ENCODE measurements around the gene SLC6A15.

Gene SLC6A15

DNA sequence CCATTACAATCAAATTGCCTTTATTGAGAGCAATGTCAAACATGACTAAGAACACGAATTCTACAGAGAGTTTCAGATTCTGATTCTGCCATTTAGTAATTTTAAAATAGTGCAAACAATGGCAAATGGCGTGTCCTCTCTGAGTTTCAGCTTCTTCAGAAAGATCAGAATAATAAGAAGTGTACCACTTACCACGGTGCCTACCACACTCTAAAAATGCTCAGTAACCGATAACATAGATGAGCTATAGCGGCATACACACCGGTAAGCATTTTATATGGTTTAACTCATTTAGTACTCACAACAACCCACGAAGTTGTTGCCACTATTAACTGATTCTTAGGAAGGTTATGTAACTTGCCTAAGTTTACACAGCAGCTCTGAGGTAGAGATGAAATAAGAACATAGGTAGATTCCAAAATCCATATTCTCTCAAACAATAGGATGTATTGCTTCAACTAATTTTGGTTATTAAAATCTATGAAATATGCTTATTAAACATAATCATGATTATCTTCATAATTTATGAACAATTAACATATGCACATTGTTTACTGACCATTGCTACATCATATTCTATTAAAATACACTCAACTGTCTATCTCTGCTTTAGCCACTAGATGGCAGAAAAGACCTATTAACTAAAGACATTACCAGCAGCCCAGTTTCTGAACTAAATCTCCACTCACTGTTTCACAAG is 38.3 kb downstream of the SLC6A15 start:
- DNase-seq = peak; percentile 56

DNA sequence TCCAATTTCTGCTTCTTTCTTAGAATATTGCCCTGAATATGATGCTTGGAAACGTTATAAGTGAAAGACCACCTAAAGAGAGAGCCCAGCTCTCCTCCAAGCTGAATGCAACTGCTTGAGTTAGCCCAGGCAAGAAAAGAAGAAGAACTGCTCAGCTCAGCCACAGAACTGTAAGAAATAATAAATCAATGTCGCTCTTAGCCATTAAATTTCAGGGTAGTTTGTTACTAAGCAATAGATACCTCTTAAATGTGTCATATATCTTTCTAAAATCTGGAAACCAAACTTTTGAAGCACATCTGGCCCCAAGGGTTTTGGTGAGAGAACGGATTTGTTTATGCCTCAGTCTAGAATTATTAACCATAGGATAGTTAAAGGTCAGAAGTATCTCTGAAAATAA is 50.4 kb downstream of the SLC6A15 start:
- DNase-seq = no peak

DNA sequence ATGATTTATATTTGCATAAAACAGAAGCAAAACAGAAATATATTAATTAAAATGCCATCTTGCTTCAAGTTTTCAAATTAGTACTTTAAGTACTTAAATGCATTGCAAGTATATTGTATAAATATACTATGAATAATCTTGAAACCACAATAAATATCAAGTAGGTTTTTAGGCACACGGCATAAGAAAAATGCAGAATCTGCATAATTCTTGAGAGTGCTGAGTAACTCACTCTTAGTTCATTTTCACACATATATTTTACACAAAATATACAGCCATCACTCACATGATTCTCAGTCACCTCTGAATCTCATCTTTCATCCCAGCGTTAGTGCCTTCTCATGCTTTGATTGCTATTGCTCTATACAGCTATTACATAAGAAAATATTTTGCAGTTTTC is 51.9 kb downstream of the SLC6A15 start:
- DNase-seq = no peak

DNA sequence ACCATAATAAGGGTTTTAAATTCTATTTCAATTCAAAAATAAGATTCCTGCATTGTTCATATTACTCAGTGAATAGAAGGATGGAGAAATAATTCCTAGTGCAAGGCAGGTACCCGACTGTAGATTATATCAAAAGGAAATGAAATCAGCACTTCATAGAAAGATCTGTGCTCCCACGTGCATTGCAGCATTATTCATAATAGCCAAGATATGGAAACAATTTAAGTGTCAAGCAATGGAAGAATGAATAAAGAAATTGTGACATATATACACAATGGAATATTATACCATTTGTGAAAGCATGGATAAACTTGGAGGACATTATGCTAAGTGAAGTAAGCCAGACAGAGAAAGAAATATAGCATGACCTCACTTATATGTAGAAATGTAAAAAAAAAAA is 53.8 kb downstream of the SLC6A15 start:
- DNase-seq = no peak

DNA sequence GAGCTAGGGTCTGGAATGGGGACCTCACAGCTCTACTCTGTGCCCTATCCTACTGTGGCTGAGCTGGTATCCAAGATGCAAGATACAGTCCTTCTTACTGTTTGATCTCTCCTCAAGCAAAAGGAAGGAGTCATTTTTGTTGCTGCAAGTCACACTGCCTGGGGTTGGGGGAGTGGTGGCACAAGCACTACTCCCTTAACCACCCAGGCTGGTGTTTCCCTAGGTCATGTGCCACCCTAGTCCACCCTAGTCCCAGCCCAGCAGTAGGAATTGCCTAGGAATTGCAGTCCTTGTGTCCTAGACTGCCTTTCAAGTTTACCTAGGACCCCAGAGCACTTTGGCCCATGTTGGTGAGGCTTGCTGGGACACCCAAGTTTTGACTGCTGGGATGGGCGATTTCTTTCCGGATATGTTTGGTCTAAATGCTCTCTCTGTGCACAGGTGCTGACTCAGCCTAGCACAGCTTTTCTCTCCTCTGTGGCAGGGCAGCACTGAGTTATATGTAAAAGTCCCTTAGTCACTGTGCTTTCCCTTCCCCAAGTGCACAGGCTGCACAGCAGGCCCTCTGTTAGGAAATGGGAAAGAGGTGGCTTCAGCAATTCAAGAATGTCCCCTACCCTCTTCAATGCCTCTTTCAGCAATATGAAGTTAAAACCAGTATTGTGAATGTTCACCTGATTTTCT is 54.9 kb downstream of the SLC6A15 start:
- peak; percentile 29 for DNase-seq

DNA sequence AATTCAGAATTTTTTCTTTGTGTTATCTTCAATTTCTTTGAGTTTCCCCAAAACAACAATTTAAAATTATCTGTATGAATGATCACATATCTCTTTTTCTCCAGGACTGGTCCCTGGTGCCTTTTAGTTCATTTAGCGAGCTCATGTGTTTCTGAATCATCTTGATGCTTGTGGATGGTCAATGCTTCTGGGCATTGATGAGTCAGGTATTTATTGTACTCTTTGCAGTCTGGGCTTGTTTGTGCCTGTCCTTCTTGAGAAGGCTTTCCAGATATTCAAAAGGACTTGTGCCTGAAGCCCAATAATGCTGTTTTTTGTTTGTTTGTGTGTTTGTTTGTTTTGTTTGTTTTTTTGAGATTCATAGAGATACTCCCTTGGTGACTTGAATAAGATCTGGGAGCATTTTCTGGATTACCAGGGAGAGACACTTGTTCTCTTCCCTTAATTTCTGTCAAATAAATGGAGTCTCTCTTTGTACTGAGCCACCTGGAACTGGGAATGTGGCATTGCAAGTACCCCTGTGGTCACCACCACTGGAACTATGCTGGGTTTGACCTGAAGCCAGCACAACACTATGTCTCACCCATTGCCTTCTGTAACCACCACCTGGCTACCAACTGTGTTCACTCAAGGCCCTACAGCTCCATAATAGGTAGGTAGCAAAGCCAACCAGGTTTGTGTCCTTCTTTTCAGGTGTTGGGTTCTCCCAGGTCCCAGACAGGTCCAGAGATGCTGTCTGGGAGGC is 56.3 kb downstream of the SLC6A15 start:
- DNase-seq = no peak

DNA sequence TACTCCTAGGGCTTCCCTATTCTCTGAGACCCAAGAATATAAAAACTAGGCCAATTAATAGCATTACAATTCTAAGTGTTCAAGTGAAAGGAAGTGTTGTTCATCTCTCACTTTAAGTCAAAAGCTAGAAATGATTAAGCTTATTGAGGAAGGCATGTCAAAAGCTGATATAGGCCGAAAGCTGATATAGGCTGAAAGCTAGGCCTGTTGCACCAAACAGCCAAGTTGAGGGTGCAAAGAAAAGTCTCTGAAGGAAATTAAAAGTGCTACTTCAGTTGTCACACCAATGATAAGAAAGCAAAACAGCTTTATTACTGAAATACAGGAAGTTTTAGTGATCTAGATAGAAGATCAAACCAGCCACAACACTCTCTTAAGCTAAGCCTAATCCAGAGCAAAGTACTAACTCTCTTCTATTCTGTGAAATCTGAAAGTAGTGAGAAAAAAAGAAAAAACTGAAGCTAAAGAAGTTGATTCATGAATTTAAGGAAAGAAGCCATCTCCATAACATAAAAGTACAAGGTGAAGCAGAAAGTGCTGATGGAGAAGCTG is 68.9 kb downstream of the SLC6A15 start:
- DNase-seq = no peak

DNA sequence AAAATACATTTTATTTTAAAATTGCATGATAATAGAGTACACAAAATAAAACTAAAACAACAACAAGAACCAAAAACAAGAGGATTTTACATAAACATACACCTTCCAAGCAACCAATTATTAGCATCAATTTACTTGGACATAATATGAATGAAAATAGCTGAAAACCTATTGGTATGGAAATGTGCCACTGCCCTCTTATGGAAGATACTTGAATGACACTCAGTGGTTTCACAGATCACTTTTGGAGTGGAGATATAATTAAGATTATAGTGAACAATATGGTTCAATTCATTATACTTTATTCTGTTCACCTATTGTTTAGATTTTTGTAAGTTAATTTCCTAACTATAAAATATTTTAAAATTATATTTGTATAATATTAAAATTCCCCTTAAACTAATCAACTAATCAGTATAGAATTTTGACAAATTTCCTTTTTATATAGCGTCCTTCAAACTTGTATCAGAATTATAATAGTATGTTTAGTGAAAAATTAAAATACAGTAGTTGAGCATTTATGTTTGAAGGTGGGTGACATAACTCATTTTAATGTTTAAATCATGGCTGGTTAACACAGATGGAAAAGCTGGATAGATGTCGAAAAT is 70.1 kb downstream of the SLC6A15 start:
- peak; percentile 42 for DNase-seq

DNA sequence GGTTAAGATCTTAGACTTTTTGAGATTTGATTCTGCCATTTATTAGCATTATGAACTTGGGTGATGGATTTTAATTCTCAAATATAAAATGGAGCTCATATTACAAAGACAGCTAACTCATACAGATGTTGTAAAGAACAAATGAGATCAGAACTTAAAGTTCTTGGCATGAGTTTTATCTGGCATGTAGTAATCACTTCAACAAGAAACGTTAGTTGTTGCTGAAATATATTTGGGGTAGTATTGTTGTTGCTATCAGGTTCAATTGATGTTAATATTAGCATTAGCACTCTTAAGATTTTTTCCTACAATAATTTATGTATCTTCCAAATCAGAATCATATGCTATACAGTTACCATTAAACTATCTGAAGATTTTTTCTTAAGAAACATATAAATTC is 71.0 kb downstream of the SLC6A15 start:
- no peak for DNase-seq

DNA sequence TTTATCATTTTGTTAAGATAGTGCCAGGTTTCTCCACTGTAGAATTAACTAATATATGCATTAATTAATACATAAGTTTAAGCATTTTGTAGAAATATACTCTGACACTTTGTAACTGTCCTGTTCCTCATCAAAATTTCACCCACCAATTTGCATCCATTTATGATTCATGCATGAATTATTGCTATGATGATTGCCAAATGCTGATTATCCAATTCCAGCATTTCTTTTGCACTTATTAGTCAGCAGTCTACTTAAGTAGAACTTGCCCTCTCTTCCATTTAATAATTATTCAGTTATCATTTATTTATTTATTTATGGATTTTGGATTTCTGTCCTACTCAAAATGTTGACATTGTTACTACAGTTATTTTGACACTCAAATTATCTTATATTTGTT is 72.2 kb downstream of the SLC6A15 start:
- DNase-seq = no peak

DNA sequence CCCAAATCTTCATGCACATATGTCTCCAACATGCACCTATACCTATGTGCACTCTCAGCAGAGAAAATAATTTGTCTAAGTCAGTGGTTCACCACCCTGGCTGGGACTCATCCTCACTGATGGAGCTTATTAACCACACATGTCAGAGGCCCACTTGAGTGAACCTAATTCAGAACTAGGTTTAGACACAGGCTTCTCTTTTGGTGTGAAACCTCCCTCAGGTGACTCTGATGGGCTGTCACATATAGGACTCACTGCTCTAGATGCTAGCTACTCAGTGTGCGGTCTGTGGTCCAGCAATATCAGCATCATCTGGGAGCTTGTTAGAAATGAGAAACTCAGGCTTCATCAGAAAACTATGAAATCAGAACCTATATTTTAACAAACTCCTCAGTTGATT is 85.7 kb downstream of the SLC6A15 start:
- DNase-seq = no peak

DNA sequence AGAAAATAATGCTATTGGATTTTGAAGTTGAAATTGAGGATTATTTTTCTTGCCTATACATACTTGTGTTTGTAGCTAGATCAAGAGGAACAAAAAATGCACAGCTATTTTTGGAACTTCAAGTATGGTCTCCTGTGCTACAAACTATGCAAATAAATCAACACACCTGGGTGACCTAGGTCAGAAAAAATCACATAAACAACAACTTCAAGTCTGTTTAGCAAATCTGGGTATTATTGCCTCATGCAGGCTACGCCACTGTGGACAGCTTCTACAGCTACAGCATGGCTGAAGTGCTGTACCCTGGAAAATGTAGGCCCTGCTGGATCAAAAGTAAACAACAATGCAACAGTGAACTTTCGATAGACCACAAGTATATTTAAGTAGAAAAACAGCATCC is 87.5 kb downstream of the SLC6A15 start:
- DNase-seq = peak; percentile 27

DNA sequence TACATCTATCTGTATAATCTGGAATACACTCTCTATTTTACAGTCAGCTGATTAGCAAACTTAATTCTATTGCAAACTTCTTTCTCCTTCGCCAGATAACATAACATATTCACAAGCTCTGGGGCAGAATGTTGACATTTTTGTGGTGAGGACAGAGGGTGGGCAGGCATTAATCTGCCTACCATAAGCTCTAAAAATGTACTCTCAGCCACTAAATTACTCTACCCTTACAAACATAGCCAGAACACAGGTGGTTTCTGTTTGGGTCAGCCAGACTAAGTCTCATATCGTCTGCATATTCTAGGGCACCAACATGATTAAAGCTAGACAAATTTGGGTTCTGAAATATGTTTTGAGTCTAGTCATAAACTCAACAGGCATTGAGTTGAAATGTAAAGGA is 90.1 kb downstream of the SLC6A15 start:
- peak; percentile 11 for DNase-seq

DNA sequence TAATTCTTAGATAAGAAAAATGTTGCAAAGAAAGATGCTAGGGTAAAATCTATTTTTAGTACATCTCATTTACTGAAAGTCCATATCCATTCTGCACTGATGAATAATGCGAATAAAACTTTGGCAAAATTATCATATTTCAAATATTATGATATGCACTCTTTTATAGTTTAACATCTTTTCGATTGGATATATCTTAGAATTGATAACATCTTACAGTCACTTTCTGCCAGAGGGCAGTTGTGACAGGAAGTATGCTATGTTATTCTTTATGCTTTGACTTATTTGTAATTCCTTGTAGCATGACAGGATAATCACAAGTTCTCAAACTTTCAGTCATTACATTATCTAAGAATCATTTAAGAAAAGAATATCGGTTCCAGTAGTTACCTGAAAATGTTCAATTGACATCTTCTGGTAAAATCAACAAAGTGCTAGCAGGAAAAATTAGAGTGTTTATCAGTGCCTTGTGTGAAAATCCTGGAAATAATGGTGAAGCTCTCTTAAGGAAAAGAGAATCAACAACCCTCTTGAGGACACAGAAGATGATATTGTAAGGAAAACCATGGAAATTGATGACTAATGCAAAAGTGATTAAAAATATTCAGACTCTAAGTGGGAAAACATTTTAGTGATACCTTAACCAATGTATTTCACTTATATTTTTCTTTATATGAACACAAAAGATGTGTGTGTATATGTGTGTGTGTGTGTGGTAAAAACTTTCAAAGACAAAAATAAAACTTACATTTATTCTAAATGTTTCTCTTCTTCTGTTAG is 95.5 kb downstream of the SLC6A15 start:
- DNase-seq = no peak

DNA sequence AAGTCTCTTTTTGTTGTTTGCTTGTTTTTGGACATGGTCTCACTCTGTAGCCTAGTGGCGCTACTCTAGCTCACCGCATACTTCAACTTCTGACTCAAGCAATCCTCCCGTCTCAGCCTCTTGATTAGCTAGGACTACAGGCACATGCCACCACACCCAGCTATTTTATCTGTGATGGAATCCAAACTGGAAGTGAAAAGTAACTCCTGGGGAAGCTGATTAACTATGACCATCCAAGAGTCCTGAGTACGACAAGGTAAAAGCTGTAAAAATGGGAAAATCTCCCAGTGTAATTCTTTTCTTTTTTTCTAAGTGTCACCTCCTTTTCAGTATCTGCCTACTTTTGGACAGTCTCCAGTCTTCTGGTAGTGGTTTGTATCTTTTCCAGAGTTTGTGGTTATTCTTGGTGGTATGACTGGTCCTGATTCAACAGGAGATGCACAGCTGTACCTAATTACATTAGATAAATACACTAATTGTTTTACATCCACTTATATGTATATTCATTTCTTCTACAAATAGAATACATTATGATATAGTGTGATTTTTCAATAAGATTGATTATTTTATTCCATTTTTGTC is 97.8 kb downstream of the SLC6A15 start:
- no peak for DNase-seq

DNA sequence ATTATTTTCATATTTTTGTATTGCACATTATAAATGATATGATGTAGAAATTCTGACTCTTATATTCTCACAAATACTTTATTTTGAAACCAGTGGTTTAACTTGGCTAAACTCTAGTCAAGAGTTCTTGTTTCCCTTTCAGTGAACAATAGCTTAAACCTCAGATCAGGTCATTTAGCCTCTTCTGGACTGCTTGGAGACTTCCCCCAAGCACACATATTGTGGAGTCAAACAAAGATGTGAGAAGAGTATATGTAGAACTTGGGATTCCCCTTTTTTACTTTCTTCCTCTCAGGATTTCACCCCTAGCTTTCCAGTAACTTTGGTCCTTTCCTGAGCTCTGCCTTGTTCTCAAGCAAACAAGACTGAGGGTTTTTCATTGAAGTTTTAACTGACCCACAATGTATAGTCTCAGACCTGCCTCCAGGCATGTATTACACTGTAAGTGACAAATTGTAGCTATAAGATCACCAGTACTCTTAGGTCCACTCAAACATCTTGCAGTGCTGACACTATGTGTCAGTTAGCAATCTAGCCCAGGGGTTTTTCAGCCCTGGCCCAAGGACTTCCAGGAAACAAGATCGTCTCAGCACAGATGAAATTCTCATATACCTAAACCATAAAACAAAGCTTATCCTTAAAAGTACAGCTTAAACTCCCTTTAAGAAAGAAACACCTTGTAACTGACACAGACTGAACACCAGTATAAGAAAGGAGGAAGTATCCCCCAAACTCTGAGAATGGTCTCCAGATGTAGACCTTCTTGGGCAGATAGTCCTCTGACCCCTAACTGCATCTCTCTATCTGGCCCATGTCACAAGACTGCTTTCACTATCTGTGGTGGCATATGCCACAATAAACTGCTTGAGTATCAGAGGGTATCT is 98.6 kb downstream of the SLC6A15 start:
- DNase-seq = no peak

DNA sequence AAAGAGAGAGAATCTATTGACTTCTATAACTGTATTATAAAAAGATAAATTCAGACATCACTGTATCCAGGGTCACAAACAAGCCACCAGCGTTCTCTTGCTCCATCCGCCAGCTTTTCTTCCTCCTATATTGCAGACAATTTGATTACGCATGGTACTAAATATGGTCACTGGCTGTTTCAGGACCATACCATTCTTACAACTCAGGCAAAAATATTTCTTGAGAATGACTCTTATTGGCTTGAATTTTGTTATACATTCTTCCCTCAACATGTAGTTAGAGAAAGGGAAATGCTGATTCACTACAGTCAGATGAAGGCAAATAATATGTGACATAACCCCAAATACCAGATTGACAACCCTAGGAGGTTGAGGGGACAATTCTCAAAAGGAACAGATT is 101.3 kb downstream of the SLC6A15 start:
- DNase-seq = no peak

DNA sequence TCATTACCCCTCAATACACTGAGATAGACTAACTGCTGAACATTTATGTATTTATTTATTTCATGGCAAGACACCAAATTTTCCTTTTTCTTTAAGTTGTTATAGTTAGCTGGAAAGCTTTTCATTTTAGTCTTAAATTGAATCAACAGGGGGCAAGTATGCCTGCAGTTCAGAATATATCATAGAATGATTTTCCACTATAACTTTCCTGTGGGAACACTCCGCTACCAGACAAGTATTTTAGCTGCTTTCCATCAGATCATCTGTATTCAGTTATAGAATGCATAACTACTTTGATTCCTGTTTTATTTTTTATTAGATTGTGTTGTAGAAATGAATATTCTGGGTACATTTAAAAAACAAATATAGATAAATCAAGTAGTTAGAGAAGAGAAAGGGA is 102.0 kb downstream of the SLC6A15 start:
- no peak for DNase-seq

All from RPMI8226 (cell line).